GM10266 (cell line): ENCODE measurements around the gene GRIN2C.
"Not testable (repeated sequence)": the region's sequence is repeated elsewhere in the genome, so short reads cannot be mapped to it uniquely, and the experiment has no call there.

Source experiments
- DNase-seq: peaks from one replicate; pipeline ENCODE4 v3.0.0; 2012; ENCODE audit errors: extremely low spot score
- TF ChIP-seq, protein P1 (sequence below): IDR thresholded peaks from 2 replicates; pipeline ENCODE4 v1.5.1; 2012; ENCODE audit warnings: mild to moderate bottlenecking, low read depth; ENCODE audit not compliant: control insufficient read depth, insufficient read depth; ENCODE audit errors: missing control alignments

The GRIN2C gene

GRCh38 chr17:74872313-74873036, 12.8 kb upstream of the GRIN2C start, which contains the start of gene FDXR:
Gene FDXR, minus strand, starts transcription at chr17:74872994. Its CDS starts 50 bp downstream, at chr17:74872944.
- TF ChIP-seq, protein P1, sequence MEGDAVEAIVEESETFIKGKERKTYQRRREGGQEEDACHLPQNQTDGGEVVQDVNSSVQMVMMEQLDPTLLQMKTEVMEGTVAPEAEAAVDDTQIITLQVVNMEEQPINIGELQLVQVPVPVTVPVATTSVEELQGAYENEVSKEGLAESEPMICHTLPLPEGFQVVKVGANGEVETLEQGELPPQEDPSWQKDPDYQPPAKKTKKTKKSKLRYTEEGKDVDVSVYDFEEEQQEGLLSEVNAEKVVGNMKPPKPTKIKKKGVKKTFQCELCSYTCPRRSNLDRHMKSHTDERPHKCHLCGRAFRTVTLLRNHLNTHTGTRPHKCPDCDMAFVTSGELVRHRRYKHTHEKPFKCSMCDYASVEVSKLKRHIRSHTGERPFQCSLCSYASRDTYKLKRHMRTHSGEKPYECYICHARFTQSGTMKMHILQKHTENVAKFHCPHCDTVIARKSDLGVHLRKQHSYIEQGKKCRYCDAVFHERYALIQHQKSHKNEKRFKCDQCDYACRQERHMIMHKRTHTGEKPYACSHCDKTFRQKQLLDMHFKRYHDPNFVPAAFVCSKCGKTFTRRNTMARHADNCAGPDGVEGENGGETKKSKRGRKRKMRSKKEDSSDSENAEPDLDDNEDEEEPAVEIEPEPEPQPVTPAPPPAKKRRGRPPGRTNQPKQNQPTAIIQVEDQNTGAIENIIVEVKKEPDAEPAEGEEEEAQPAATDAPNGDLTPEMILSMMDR: no peak
- no peak for DNase-seq

DNA sequence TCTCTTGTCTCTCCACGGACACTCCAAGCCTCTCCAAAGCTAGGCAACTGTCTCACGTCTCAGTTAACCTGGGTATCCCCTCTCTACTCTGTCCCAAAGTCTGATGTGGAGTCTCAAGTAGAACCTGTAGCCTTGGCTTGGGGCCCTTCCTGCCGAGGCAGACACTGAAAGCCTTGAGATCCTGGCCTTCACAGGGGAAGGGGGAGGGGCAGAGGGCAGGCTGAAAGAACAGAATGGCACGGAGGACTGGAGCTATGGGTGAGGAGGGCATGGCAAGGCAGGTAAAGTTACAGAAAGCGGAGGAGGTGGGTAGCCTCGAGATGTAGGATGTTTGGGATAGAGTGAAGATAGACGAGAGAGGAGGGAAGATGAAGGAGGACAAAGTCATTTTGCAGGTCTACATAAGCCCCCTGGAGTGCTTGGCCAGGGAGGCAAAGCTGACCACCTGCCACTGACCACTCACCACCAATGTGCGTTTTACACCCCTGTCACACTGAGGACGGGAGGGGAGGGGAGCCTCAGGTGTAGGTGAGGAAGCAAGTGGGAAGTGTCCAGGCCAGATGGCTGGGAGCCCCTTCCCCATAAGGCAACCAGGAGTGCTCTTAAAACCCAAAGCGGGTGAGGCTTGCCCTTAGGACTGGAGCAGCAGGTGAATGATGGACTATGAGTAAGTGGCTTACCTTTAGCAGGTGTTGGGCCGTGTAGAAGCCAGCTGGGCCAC, 11.8 kb upstream of the GRIN2C start:
- TF ChIP-seq, protein P1: no peak
- no peak for DNase-seq

- no peak for DNase-seq
These were observed 10.8 kb upstream of the GRIN2C start for GRCh38 chr17:74870512-74870911.

GRCh38 chr17:74870028-74870427, 10.3 kb upstream of the GRIN2C start:
- DNase-seq: not testable (repeated sequence)

More at GRCh38 chr17:74870512-74870911, 10.8 kb upstream of the GRIN2C start:
- TF ChIP-seq, protein P1: no peak

DNA sequence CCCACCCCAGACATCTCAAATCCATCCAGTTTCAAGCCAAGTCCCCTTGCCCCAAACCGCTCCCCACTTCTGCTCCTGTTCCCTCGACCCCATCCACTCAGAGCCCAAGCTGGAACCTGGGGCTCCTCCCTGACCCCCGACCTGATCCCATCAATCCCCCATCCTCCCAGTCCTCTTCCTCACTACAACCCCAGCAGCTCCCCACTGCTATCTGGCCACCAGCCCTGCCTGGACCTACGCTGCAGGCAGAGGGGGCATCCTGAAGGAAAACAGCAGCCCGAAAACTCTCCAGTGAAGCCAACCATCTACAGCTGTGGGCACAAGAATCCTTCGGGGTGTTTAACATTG, 9.2 kb upstream of the GRIN2C start:
- TF ChIP-seq, protein P1: no peak

DNA sequence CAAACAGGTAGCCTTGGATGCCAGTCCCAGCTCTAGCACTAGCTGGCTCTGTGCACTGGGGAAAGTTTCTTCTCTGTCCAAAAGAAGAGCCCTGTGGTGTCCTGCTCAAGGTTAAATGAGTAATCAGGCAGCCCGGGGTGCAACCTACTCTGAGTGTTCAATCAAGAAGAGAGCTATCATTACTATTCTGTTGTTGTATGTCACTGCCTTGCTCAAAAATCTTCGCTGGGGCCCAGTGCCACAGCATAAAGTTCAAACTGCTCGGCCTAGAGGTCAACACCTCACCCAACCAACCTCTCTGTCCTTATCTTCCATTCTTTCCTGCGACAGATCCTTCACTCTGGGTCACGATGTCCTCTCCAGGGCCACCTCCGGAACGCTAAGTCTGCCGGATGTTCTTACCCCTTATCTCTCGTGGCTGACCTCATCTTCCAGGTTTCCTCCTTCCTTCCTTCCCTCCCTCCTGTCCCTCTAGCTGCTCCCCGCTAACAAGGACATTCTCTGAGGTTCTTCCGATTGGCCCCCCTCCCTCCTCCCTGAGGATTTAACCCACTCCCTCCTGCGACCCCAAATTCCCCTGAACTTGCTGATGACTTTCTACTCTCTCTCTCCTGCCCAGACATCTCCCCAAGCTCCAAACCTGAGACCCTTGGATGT, 8.7 kb upstream of the GRIN2C start:
- TF ChIP-seq, protein P1: no peak
- no peak for DNase-seq

More for the DNA sequence above, 9.2 kb upstream of the GRIN2C start:
- no peak for DNase-seq

- DNase-seq: no peak
- TF ChIP-seq, protein P1: no peak
These were observed 6.6 kb upstream of the GRIN2C start for GRCh38 chr17:74866198-74866835.
